Measurements from ENCODE around the gene LYZL4.

LYZL4 gene

GRCh38 chr3:42428830-42429229, 18.4 kb upstream of the LYZL4 start:
- DNase-seq (ENCODE audit: low read depth in 1 of 2, low spot score in 1 of 2): no peak
- no peak for TF ChIP-seq CTCF (IDR thresholded peaks at IDR 0.05; ENCODE audit: insufficient read depth, low read length)
- no peak for TF ChIP-seq GABPA (IDR thresholded peaks at IDR 0.05; ENCODE audit: low read depth)
- TF ChIP-seq POLR2AphosphoS5 (IDR thresholded peaks at IDR 0.05; ENCODE audit: low read depth): no peak
- no peak for TF ChIP-seq SPI1 (IDR thresholded peaks at IDR 0.05; ENCODE audit: borderline replicate concordance, low read depth)
- TF ChIP-seq REST (IDR thresholded peaks at IDR 0.05; ENCODE audit: insufficient replicate concordance, low read depth): no peak
- H3K27ac ChIP-seq (replicated peaks): no peak overlapping the region
- no peaks in the 10 kb centered on the region for H3K27me3 ChIP-seq (ENCODE audit: insufficient read depth, poor library complexity, severe bottlenecking)
- no peak overlapping the region for H3K4me3 ChIP-seq (replicated peaks; ENCODE audit: insufficient read depth, low read length)

GRCh38 chr3:42425736-42426407, 15.5 kb upstream of the LYZL4 start:
- no peak overlapping the region for H3K27ac ChIP-seq (replicated peaks)
- DNase-seq (ENCODE audit: low read depth in 1 of 2, low spot score in 1 of 2): peak; percentile 11 to 28
- TF ChIP-seq CTCF (IDR thresholded peaks at IDR 0.05; ENCODE audit: insufficient read depth, low read length) (no peak), POLR2AphosphoS5 (IDR thresholded peaks at IDR 0.05; ENCODE audit: low read depth) (no peak), SPI1 (IDR thresholded peaks at IDR 0.05; ENCODE audit: borderline replicate concordance, low read depth) (no peak), REST (IDR thresholded peaks at IDR 0.05; ENCODE audit: insufficient replicate concordance, low read depth) (no peak), GABPA (IDR thresholded peaks at IDR 0.05; ENCODE audit: low read depth) (no peak)
- no peak overlapping the region for H3K4me3 ChIP-seq (replicated peaks; ENCODE audit: insufficient read depth, low read length)
- no peaks in the 10 kb centered on the region for H3K27me3 ChIP-seq (ENCODE audit: insufficient read depth, poor library complexity, severe bottlenecking)

GRCh38 chr3:42424911-42425310, 14.5 kb upstream of the LYZL4 start:
- DNase-seq (ENCODE audit: low read depth in 1 of 2, low spot score in 1 of 2): no peak
- no peak overlapping the region for H3K4me3 ChIP-seq (replicated peaks; ENCODE audit: insufficient read depth, low read length)
- H3K27ac ChIP-seq (replicated peaks): no peak overlapping the region
- no peaks in the 10 kb centered on the region for H3K27me3 ChIP-seq (ENCODE audit: insufficient read depth, poor library complexity, severe bottlenecking)
- TF ChIP-seq SPI1 (IDR thresholded peaks at IDR 0.05; ENCODE audit: borderline replicate concordance, low read depth) (no peak), POLR2AphosphoS5 (IDR thresholded peaks at IDR 0.05; ENCODE audit: low read depth) (no peak), REST (IDR thresholded peaks at IDR 0.05; ENCODE audit: insufficient replicate concordance, low read depth) (no peak), GABPA (IDR thresholded peaks at IDR 0.05; ENCODE audit: low read depth) (no peak), CTCF (IDR thresholded peaks at IDR 0.05; ENCODE audit: insufficient read depth, low read length) (no peak)
